Muscle layer of colon (tissue), 2 donors: Measurements from ENCODE around the gene ZNF613.
"Not testable (repeated sequence)": the region's sequence is repeated elsewhere in the genome, so short reads cannot be mapped to it uniquely, and the experiment has no call there.

Experiments
- H3K27ac ChIP-seq: one replicate; pipeline ENCODE4 v1.7.0; 2013; ENCODE audit warnings: low read depth, mild to moderate bottlenecking, low read length, moderate library complexity
- H3K27me3 ChIP-seq, 2 donors: one replicate each; pipeline ENCODE4 v1.7.0; 2013; ENCODE audit warnings: low read length in 2 of 2, mild to moderate bottlenecking in 2 of 2; ENCODE audit not compliant: insufficient read depth in 2 of 2, control insufficient read depth in 1 of 2
- H3K36me3 ChIP-seq: one replicate; pipeline ENCODE4 v1.7.0; 2013; ENCODE audit warnings: mild to moderate bottlenecking, low read length; ENCODE audit not compliant: insufficient read depth
- H3K4me1 ChIP-seq: one replicate; pipeline ENCODE4 v1.7.0; 2013; ENCODE audit warnings: mild to moderate bottlenecking, low read length; ENCODE audit not compliant: insufficient read depth
- H3K4me3 ChIP-seq, 2 donors: one replicate each; pipeline ENCODE4 v1.7.0; 2013; ENCODE audit warnings: low read length in 2 of 2, low read depth in 1 of 2, mild to moderate bottlenecking in 1 of 2, moderate library complexity in 1 of 2
- H3K9ac ChIP-seq: one replicate; pipeline ENCODE4 v1.7.0; 2013; ENCODE audit warnings: low read length
- H3K9me3 ChIP-seq: one replicate; pipeline ENCODE4 v1.7.0; 2013; ENCODE audit warnings: mild to moderate bottlenecking, low read length
- donor health status: abdominal sarcoma.
- donor health status: Adenocarcinoma of cecum.

ZNF613 gene

DNA sequence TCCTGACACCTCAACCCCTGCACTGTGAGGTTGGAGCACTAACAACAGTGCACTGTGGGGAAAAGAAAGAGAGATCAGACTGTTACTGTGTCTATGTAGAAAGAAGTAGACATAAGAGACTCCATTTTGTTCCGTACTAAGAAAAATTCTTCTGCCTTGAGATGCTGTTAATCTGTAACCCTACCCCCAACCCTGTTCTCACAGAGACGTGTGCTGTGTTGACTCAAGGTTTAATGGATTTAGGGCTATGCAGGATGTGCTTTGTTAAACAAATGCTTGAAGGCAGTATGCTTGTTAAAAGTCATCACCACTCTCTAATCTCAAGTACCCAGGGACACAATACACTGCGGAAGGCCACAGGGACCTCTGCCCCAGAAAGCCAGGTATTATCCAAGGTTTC is 21.6 kb upstream of the ZNF613 start:
- H3K27ac ChIP-seq, H3K36me3 ChIP-seq, H3K9ac ChIP-seq, H3K9me3 ChIP-seq, H3K27me3 ChIP-seq: not testable (repeated sequence)
- peak overlapping the region in 1 of 2 donors; percentile 94 for H3K4me3 ChIP-seq
- H3K4me1 ChIP-seq: peaks cover 12% of the 10 kb centered on the region

GRCh38 chr19:51906108-51906507 is 21.2 kb upstream of the ZNF613 start:
- H3K9ac ChIP-seq, H3K9me3 ChIP-seq, H3K4me3 ChIP-seq, H3K27ac ChIP-seq, H3K36me3 ChIP-seq, H3K27me3 ChIP-seq: not testable (repeated sequence)
- H3K4me1 ChIP-seq: peaks cover 12% of the 10 kb centered on the region

DNA sequence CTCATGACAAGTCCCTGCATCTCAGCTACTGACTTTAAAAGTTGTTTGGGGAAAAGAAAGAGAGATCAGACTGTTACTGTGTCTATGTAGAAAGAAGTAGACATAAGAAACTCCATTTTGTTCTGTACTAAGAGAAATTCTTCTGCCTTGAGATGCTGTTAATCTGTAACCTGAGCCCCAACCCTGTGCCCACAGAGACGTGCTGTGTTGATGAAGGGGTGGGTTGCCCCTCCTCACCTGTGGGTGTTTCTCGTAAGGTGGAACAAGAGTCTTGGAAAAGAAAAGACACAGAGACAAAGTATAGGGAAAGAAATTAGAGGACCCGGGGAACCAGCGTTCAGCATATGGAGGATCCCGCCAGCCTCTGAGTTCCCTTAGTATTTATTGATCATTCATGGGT is 19.3 kb upstream of the ZNF613 start:
- not testable (repeated sequence) for H3K36me3 ChIP-seq, H3K27ac ChIP-seq, H3K9ac ChIP-seq, H3K9me3 ChIP-seq, H3K4me3 ChIP-seq, H3K27me3 ChIP-seq
- H3K4me1 ChIP-seq: peaks cover 10% of the 10 kb centered on the region

DNA sequence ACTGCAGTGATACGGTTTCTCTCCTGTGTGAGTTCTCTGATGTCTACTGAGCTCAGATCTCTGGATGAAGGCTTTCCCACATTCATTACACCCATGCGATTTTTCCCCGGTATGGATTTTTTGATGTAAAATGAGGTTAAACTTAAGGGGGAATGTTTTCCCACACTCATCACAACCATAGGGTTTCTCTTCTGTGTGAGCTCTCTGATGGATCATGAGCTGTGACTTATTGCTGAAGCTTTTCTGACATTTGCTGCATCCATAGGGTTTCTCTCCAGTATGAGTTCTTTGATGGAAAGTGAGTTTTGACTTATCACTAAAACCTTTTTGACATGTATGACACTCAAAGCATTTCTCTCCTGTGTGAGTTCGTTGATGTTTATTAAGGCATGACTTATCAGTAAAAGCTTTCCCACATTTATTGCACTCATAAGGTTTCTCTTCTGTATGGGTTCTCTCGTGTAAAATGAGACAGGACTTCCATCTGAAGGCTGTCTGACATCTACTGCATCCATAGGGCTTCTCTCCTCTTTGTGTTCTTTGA is 11.9 kb upstream of the ZNF613 start:
- Histone ChIP-seq H3K36me3 (no peaks in the 10 kb centered on the region), H3K4me3 (no peak overlapping the region), H3K27me3 (no peaks in the 10 kb centered on the region), H3K27ac (no peak overlapping the region), H3K9ac (no peak overlapping the region), H3K4me1 (no peaks in the 10 kb centered on the region), H3K9me3 (peaks cover 33% of the 10 kb centered on the region)

- Histone ChIP-seq H3K4me3 (no peak overlapping the region), H3K27ac (no peak overlapping the region), H3K9me3 (peaks cover 38% of the 10 kb centered on the region), H3K36me3 (no peaks in the 10 kb centered on the region), H3K9ac (no peak overlapping the region), H3K27me3 (no peaks in the 10 kb centered on the region), H3K4me1 (no peaks in the 10 kb centered on the region)
These were observed 11.1 kb upstream of the ZNF613 start for GRCh38 chr19:51916167-51916566.

- Histone ChIP-seq H3K9ac (no peak overlapping the region), H3K4me1 (no peaks in the 10 kb centered on the region), H3K9me3 (peaks cover 55% of the 10 kb centered on the region), H3K27ac (no peak overlapping the region), H3K4me3 (no peak overlapping the region), H3K27me3 (no peaks in the 10 kb centered on the region), H3K36me3 (no peaks in the 10 kb centered on the region)
These were observed 7.7 kb upstream of the ZNF613 start for GRCh38 chr19:51919606-51920005.

- Histone ChIP-seq H3K9ac (no peak overlapping the region), H3K4me1 (no peaks in the 10 kb centered on the region), H3K36me3 (no peaks in the 10 kb centered on the region), H3K9me3 (peaks cover 35% of the 10 kb centered on the region), H3K27me3 (no peaks in the 10 kb centered on the region), H3K27ac (no peak overlapping the region), H3K4me3 (peak overlapping the region in 1 of 2 donors; percentile 40)
These were observed 5.3 kb upstream of the ZNF613 start for GRCh38 chr19:51921949-51922348.

GRCh38 chr19:51926426-51926783 is 867 bp upstream of the ZNF613 start:
- Histone ChIP-seq H3K9ac (no peak overlapping the region), H3K36me3 (peaks cover under 1% of the 10 kb centered on the region), H3K9me3 (peaks cover 18% of the 10 kb centered on the region), H3K4me3 (peak overlapping the region; percentile 89 to 92), H3K4me1 (peaks cover 10% of the 10 kb centered on the region), H3K27me3 (no peaks in the 10 kb centered on the region), H3K27ac (peak overlapping the region; percentile 82)

- peak overlapping the region; percentile 82 for H3K27ac ChIP-seq
These were observed 587 bp downstream of the ZNF613 start for GRCh38 chr19:51927859-51928258.

DNA sequence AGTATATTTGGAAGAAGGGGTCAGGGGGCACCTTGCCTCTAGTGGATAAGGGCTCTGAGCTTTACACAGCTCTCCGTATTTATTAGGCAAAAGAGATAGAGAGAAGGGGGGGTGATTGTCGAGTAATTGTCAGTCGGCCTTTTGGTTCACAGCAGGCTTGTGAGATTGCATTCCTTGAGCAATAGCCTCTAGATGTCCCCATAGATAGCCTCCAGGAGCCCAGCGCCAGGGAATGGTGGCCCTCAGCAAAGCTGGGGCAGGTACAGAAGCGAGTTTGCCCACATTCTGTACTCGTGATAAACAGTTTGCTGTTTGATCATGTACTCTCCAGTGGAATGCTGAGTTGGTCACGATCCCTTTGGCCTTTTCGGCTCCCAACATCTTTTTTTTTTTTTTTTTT is 4.6 kb downstream of the ZNF613 start:
- H3K27me3 ChIP-seq: no peaks in the 10 kb centered on the region
- no peak overlapping the region for H3K9ac ChIP-seq
- H3K9me3 ChIP-seq: peaks cover 25% of the 10 kb centered on the region
- no peak overlapping the region for H3K4me3 ChIP-seq
- H3K27ac ChIP-seq: no peak overlapping the region
- H3K36me3 ChIP-seq: peaks cover 37% of the 10 kb centered on the region
- peaks cover 10% of the 10 kb centered on the region for H3K4me1 ChIP-seq

More at GRCh38 chr19:51927859-51928258, 587 bp downstream of the ZNF613 start:
- Histone ChIP-seq H3K27me3 (no peaks in the 10 kb centered on the region), H3K9me3 (peaks cover 8% of the 10 kb centered on the region), H3K4me1 (peaks cover 10% of the 10 kb centered on the region), H3K9ac (peak overlapping the region; percentile 86), H3K4me3 (peak overlapping the region; percentile 89 to 92), H3K36me3 (peaks cover 12% of the 10 kb centered on the region)

- H3K4me3 ChIP-seq: no peak overlapping the region
- no peak overlapping the region for H3K9ac ChIP-seq
- H3K27ac ChIP-seq: no peak overlapping the region
- no peaks in the 10 kb centered on the region for H3K27me3 ChIP-seq
- peaks cover 74% of the 10 kb centered on the region for H3K9me3 ChIP-seq
- no peaks in the 10 kb centered on the region for H3K4me1 ChIP-seq
- H3K36me3 ChIP-seq: peaks cover 71% of the 10 kb centered on the region
These were observed 11.7 kb downstream of the ZNF613 start for GRCh38 chr19:51938936-51939335.

DNA sequence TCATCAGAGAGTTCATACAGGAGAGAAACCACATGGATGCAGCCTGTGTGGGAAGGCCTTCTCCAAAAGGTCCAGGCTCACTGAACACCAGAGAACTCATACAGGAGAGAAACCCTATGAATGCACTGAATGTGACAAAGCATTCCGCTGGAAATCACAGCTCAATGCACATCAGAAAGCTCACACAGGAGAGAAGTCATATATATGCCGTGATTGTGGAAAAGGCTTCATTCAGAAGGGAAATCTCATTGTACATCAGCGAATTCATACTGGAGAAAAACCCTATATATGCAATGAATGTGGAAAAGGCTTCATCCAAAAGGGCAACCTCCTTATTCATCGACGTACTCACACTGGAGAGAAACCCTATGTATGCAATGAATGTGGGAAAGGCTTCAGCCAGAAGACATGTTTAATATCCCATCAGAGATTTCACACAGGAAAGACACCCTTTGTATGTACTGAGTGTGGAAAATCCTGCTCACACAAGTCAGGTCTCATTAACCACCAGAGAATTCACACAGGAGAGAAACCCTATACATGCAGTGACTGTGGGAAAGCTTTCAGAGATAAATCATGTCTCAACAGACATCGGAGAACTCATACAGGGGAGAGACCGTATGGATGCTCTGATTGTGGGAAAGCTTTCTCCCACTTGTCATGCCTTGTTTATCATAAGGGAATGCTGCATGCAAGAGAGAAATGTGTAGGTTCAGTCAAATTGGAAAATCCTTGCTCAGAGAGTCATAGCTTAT is 17.7 kb downstream of the ZNF613 start:
- H3K9me3 ChIP-seq: peaks cover 81% of the 10 kb centered on the region

More for the DNA sequence above, 17.7 kb downstream of the ZNF613 start:
- peak overlapping the region; percentile 21 to 22 for H3K4me3 ChIP-seq
- H3K4me1 ChIP-seq: no peaks in the 10 kb centered on the region
- no peaks in the 10 kb centered on the region for H3K27me3 ChIP-seq
- peaks cover 58% of the 10 kb centered on the region for H3K36me3 ChIP-seq
- no peak overlapping the region for H3K9ac ChIP-seq
- no peak overlapping the region for H3K27ac ChIP-seq
